Karpas-422 (cell line): ENCODE data around the gene EIF4A3. TPM values are rescaled to one million over a fixed set of nuclear protein-coding genes. Genes with fewer than 3 reads are reported as not detected.

Experiments
- DNase-seq: peaks from one replicate; pipeline ENCODE4 v3.0.0-alpha.2; 2015
- H2AFZ ChIP-seq: fragments of 200-600 bp; sonication (generic); 2 replicates; pipeline ENCODE4 v1.6.1; 2014; ENCODE audit warnings: antibody characterized with exemption, low read length, mixed read lengths
- H3K27ac ChIP-seq: fragments of 200-600 bp; sonication (generic); 2 replicates; pipeline ENCODE4 v1.5.1; 2014; ENCODE audit warnings: mild to moderate bottlenecking, low read length, moderate library complexity
- H3K27me3 ChIP-seq: fragments of 200-600 bp; sonication (generic); 2 replicates; pipeline ENCODE4 v1.6.1; 2014; ENCODE audit warnings: low read length, mixed read lengths
- H3K36me3 ChIP-seq: fragments of 200-600 bp; sonication (generic); 2 replicates; pipeline ENCODE4 v1.6.1; 2014; ENCODE audit warnings: low read length, mixed read lengths; ENCODE audit not compliant: insufficient read depth
- H3K4me1 ChIP-seq: fragments of 200-600 bp; sonication (generic); 2 replicates; pipeline ENCODE4 v1.6.1; 2014; ENCODE audit warnings: mild to moderate bottlenecking, low read length, mixed read lengths
- H3K4me2 ChIP-seq: fragments of 200-600 bp; sonication (generic); 2 replicates; pipeline ENCODE4 v1.6.1; 2014; ENCODE audit warnings: low read length, low read depth, mild to moderate bottlenecking; ENCODE audit not compliant: poor library complexity, severe bottlenecking
- H3K4me3 ChIP-seq: fragments of 200-600 bp; sonication (generic); 2 replicates; pipeline ENCODE4 v1.5.1; 2014; ENCODE audit warnings: mild to moderate bottlenecking, antibody characterized with exemption, low read length, mixed read lengths
- H3K79me2 ChIP-seq: fragments of 200-600 bp; sonication (generic); 2 replicates; pipeline ENCODE4 v1.6.1; 2014; ENCODE audit warnings: mild to moderate bottlenecking, low read length, mixed read lengths
- H3K9ac ChIP-seq: fragments of 200-600 bp; sonication (generic); 2 replicates; pipeline ENCODE4 v1.6.0; 2014; ENCODE audit warnings: low read length
- H3K9me2 ChIP-seq: fragments of 200-600 bp; sonication (generic), shearing (Covaris generic); replicated peaks from 2 replicates; pipeline ENCODE4 v1.6.0; 2014; ENCODE audit warnings: mild to moderate bottlenecking, low read length, moderate library complexity; ENCODE audit not compliant: insufficient read depth
- H3K9me3 ChIP-seq: fragments of 300-700, 200-600 bp; sonication (generic); 2 replicates; pipeline ENCODE4 v1.6.1; 2014; ENCODE audit warnings: low read length, mixed read lengths
- H4K20me1 ChIP-seq: fragments of 200-600 bp; sonication (generic); 2 replicates; pipeline ENCODE4 v1.6.1; 2014; ENCODE audit warnings: mild to moderate bottlenecking, antibody characterized with exemption, low read length, low read depth; ENCODE audit not compliant: insufficient read depth
- small RNA-seq: library from RNA; depleted of rRNA; stranded (forward); fragments of <200 nt; gene quantifications from one replicate; pipeline ENCODE3, GENCODE V24; 2014
- total RNA-seq: library from RNA; depleted of rRNA; stranded (reverse); fragments of >200 nt; shearing (Covaris generic); gene quantifications from 2 replicates; pipeline ENCODE4 v1.2.3, GENCODE V29; 2014; ENCODE audit warnings: low replicate concordance; rRNA removed

EIF4A3 gene
- total RNA-seq, 1 experiment from 2014 or later, result 90.7 TPM

GRCh38 chr17:80086081-80086480 lies 60.8 kb downstream of the EIF4A3 start:
- Histone ChIP-seq H2AFZ (no peak overlapping the region), H3K9ac (no peak overlapping the region), H3K4me1 (no peaks in the 10 kb centered on the region), H3K79me2 (no peaks in the 10 kb centered on the region), H3K36me3 (no peaks in the 10 kb centered on the region), H3K9me2 (no peaks in the 10 kb centered on the region), H4K20me1 (no peaks in the 10 kb centered on the region), H3K4me3 (no peak overlapping the region), H3K4me2 (no peak overlapping the region), H3K27ac (no peak overlapping the region), H3K9me3 (no peaks in the 10 kb centered on the region), H3K27me3 (no peaks in the 10 kb centered on the region)
- peak; percentile 44 for DNase-seq

GRCh38 chr17:80084773-80085172 lies 62.2 kb downstream of the EIF4A3 start:
- Histone ChIP-seq H3K9me2 (no peaks in the 10 kb centered on the region), H3K4me1 (no peaks in the 10 kb centered on the region), H3K4me3 (no peak overlapping the region), H3K4me2 (no peak overlapping the region), H3K36me3 (no peaks in the 10 kb centered on the region), H3K27ac (no peak overlapping the region), H3K9me3 (no peaks in the 10 kb centered on the region), H3K27me3 (no peaks in the 10 kb centered on the region), H2AFZ (no peak overlapping the region), H3K9ac (no peak overlapping the region), H4K20me1 (no peaks in the 10 kb centered on the region), H3K79me2 (no peaks in the 10 kb centered on the region)
- no peak for DNase-seq

Small RNA genes within 50 kb of the gene (small RNA-seq; reads per million reads assigned to genes)
- gene AC087741.2 (not detected), gene MIR1268B (not detected)

Other genes with a start within 250 kb of the EIF4A3 start
- 0.22 and 1.9 TPM in 2 replicates for gene TBC1D16, start 111.3 kb downstream of the EIF4A3 start, total RNA-seq
- not detected in 2 replicates for gene CCDC40, start 110.5 kb downstream of the EIF4A3 start, total RNA-seq
- gene GAA, start 45.5 kb downstream of the EIF4A3 start, total RNA-seq, result 4.3 and 6.2 TPM in 2 replicates
- 0.07 TPM in 1 of 2 replicates, not detected in the other for gene CARD14, start 22.9 kb upstream of the EIF4A3 start, total RNA-seq
- 13.6 and 16.0 TPM in 2 replicates for gene SGSH, start 73.2 kb upstream of the EIF4A3 start, total RNA-seq
- 7.4 and 8.1 TPM in 2 replicates for gene SLC26A11, start 73.3 kb upstream of the EIF4A3 start, total RNA-seq
- 15.0 and 27.1 TPM in 2 replicates for gene RNF213, start 113.7 kb upstream of the EIF4A3 start, total RNA-seq